GM10248 (cell line): ENCODE data around the gene SELL.

Source experiments
- CTCF ChIA-PET: fragments of 300-600 bp; sonication (Branson Sonifier 250); formaldehyde crosslinking; extraction: SDS; loops from one replicate; lab custom pipeline; 2021; ENCODE audit warnings: antibody characterized with exemption; lab: Yijun Ruan, JAX
- POLR2A ChIA-PET: fragments of 350-650 bp; sonication (Branson Sonifier 250); formaldehyde crosslinking; extraction: SDS; loops from one replicate; lab custom pipeline; 2020; ENCODE audit warnings: antibody characterized with exemption; lab: Yijun Ruan, JAX
- DNase-seq: peaks from one replicate; pipeline ENCODE4 v3.0.0; 2012; ENCODE audit errors: extremely low spot score
- CTCF ChIP-seq: IDR thresholded peaks from 2 replicates; pipeline ENCODE4 v1.5.1; 2012; ENCODE audit warnings: mild to moderate bottlenecking, low read depth; ENCODE audit errors: extremely low read depth, missing control alignments, control extremely low read depth

SELL gene

GRCh38 chr1:169741666-169742394 is 30.4 kb upstream of the SELL start:
- no peak for TF ChIP-seq CTCF
- POLR2A ChIA-PET = no interaction called here
- CTCF ChIA-PET = interaction anchor here (1.0 kb wide), 1 partner anchor 9 kb away, joined by 3 read pairs; no protein-coding TSS in a partner anchor
- no peak for DNase-seq

- no peak for TF ChIP-seq CTCF
- POLR2A ChIA-PET = no interaction called here
- DNase-seq = no peak
- CTCF ChIA-PET = interaction anchor here (0.7 to 1.9 kb wide), 2 partner anchors 23 to 25 kb away, joined by 3 read pairs; no protein-coding TSS in a partner anchor
These were observed 28.6 kb upstream of the SELL start for GRCh38 chr1:169739980-169740379.

DNA sequence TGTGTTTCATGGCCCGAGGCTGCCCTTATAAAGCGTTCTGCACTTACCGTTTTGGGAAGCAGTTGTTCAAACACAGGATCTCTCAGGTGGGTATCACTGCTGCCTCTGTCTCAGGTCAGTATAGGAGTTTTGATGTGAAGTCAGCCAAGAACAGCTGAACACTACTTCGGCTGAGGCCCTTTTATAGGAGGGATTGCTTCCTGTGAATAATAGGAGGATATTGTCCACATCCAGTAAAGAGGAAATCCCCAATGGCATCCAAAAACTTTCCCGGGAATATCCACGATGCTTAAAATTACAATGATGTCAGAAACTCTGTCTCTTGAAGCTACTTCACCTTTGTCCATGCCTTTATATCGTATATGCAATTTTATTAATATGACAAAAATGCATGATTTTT is 22.5 kb upstream of the SELL start, which contains the start of gene SELE:
Gene SELE (minus strand): TSS at position 156 of the 400 bp plus-strand sequence. CDS start 467 bp downstream, outside the sequence.
- no peak for TF ChIP-seq CTCF
- DNase-seq = no peak
- POLR2A ChIA-PET = no interaction called here
- CTCF ChIA-PET = interaction anchor here (1.1 kb wide), 1 partner anchor 132 kb away, joined by 3 read pairs; no protein-coding TSS in a partner anchor

- ChIA-PET POLR2A (no interaction called here), CTCF (interaction anchor here (1.3 to 2.1 kb wide), 2 partner anchors 17 to 130 kb away, joined by 3 to 6 read pairs; no protein-coding TSS in a partner anchor)
- TF ChIP-seq CTCF = no peak
- DNase-seq = no peak
These were observed 20.0 kb upstream of the SELL start for GRCh38 chr1:169731446-169731845.

DNA sequence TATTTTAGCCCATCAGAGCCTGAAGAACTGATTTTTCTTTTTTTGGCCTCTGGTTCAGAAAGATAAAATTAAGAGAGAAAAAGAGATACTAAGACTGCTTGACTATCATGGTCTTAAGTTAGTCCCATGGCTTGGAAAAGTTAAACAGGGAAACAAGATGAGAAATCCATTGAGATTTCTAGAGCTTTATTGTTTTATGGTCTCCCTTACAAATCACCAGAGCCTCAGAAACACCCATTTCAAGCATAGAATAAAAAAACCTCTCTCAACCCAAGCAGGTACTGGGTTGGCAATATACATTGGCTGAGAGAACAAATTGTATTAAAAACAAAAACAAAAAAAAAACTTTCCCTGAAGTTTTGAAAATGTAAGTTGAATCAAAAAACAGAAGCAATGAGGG is 18.6 kb upstream of the SELL start:
- ChIA-PET CTCF (interaction anchor here (1.0 to 1.8 kb wide), 2 partner anchors 18 to 128 kb away, joined by 3 to 4 read pairs; no protein-coding TSS in a partner anchor), POLR2A (no interaction called here)
- TF ChIP-seq CTCF = no peak
- DNase-seq = no peak

- CTCF ChIA-PET = interaction anchor here (0.8 to 1.6 kb wide), 5 partner anchors 9 to 82 kb away, joined by 3 to 4 read pairs (median 3); no protein-coding TSS in a partner anchor
- POLR2A ChIA-PET = no interaction called here
- DNase-seq = no peak
- no peak for TF ChIP-seq CTCF
These were observed 15.9 kb upstream of the SELL start for GRCh38 chr1:169727307-169727706.
